DOHH2 (cell line): Measurements from ENCODE around the gene AP3D1.

ENCODE experiments used
- CTCF ChIP-seq: fragments of 200-600 bp; sonication (generic); IDR thresholded peaks from one replicate; pipeline ENCODE4 v1.5.1; 2014; ENCODE audit warnings: antibody characterized with exemption, mild to moderate bottlenecking, low read depth, low read length; ENCODE audit not compliant: poor library complexity, severe bottlenecking
- EZH2phosphoT487 ChIP-seq: fragments of 200-600 bp; sonication (generic); IDR thresholded peaks from 2 replicates; pipeline ENCODE4 v1.6.1; 2017; ENCODE audit warnings: borderline replicate concordance, mild to moderate bottlenecking, antibody characterized with exemption, low read length, moderate library complexity, mixed read lengths

- no peak for TF ChIP-seq CTCF
- no peak for TF ChIP-seq EZH2phosphoT487
These were observed 27.7 kb upstream of the AP3D1 start for GRCh38 chr19:2179095-2179494.
